ENCODE results near the gene KCNK4.
A peak's percentile ranks its signal among the peaks of the same experiment; 100 is the strongest.

Gene KCNK4

DNA sequence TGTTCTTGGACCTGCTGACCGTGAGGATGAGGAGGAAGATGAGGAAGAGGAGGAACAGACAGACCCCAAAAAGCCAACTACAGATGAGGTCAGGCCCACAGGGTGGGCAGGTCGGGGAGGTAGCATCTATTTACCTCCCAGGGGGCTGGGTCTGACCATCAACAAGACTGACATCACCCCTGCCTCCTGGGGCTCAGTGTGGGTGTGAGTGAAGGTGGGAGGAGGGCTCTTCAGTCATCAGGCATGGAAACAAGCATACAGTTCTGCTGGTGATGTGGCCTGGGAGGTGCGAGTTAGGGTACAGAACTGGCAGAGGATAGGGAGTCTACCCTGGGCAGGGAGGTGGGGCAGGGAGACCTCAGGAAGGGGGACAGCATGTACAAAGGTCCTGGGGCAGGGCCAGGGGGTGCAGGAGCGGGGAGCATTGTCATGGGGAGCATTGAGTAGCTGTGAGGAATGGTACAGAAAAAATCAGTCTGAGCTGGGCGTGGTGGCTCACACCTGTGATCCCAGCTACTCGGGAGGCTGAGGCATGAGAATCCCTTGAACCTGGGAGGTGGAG lies 30.9 kb upstream of the KCNK4 start:
- Mint-ChIP-seq H3K9me3 (no peaks in the 10 kb centered on the region), H3K4me1 (ENCODE audit: low read depth) (peaks cover 11% of the 10 kb centered on the region), H3K27me3 (no peaks in the 10 kb centered on the region), H3K27ac (no peak overlapping the region), H3K36me3 (ENCODE audit: low read depth) (peaks cover 61% of the 10 kb centered on the region), H3K4me3 (no peak overlapping the region)
- DNase-seq = no peak

DNA sequence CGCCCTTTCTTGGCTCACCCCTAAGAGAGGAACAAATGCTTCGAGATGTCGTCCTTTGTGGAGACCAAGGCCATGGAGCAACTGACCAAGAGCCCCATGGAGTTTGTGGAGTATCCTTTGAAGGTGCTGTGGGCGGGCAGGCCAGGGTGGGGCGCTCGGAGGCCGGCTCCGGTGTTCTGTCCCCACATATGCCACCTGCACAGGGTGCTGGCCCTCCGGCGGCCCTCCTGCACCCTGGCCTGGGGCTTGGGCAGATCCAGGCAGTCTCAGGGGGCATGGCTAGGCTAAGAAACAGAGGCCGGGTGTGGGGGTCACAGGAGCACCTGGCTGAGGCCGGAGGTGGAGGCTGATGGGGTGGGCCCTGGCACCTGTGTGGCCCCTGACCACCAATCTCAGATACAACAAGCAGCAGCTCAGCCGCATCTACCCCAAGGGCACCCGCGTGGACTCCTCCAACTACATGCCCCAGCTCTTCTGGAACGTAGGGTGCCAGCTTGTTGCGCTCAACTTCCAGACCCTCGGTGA lies 29.5 kb upstream of the KCNK4 start:
- H3K27ac Mint-ChIP-seq = no peak overlapping the region
- H3K36me3 Mint-ChIP-seq (ENCODE audit: low read depth) = peaks cover 62% of the 10 kb centered on the region
- H3K4me1 Mint-ChIP-seq (ENCODE audit: low read depth) = peaks cover 11% of the 10 kb centered on the region
- no peak overlapping the region for H3K4me3 Mint-ChIP-seq
- DNase-seq = no peak
- H3K9me3 Mint-ChIP-seq = no peaks in the 10 kb centered on the region
- H3K27me3 Mint-ChIP-seq = no peaks in the 10 kb centered on the region

DNA sequence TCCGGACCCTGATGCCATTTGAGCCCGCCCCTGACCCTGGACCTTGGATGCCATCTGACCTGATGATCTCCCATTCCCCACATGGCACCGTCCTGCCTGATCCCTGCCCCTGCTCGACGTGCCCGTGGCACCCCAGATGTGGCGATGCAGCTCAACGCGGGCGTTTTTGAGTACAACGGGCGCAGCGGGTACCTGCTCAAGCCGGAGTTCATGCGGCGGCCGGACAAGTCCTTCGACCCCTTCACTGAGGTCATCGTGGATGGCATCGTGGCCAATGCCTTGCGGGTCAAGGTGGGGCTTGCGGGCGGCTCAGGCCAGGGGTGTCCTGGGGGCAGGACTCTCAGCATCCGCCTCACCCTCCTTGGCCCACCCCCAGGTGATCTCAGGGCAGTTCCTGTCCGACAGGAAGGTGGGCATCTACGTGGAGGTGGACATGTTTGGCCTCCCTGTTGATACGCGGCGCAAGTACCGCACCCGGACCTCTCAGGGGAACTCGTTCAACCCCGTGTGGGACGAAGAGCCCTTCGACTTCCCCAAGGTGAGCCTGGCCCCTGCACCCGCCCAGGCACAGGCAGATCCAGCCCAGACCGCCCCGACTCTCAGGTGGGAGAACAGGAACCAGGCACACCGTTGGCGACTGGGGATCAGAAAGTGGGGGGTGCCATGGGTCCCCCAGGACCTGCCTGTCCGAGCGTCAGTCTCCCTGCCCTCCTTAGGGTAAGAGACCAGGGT lies 28.7 kb upstream of the KCNK4 start:
- Mint-ChIP-seq H3K36me3 (ENCODE audit: low read depth) (peaks cover 60% of the 10 kb centered on the region), H3K27ac (no peak overlapping the region), H3K4me3 (no peak overlapping the region), H3K4me1 (ENCODE audit: low read depth) (peaks cover 11% of the 10 kb centered on the region), H3K27me3 (no peaks in the 10 kb centered on the region), H3K9me3 (no peaks in the 10 kb centered on the region)
- DNase-seq = no peak

DNA sequence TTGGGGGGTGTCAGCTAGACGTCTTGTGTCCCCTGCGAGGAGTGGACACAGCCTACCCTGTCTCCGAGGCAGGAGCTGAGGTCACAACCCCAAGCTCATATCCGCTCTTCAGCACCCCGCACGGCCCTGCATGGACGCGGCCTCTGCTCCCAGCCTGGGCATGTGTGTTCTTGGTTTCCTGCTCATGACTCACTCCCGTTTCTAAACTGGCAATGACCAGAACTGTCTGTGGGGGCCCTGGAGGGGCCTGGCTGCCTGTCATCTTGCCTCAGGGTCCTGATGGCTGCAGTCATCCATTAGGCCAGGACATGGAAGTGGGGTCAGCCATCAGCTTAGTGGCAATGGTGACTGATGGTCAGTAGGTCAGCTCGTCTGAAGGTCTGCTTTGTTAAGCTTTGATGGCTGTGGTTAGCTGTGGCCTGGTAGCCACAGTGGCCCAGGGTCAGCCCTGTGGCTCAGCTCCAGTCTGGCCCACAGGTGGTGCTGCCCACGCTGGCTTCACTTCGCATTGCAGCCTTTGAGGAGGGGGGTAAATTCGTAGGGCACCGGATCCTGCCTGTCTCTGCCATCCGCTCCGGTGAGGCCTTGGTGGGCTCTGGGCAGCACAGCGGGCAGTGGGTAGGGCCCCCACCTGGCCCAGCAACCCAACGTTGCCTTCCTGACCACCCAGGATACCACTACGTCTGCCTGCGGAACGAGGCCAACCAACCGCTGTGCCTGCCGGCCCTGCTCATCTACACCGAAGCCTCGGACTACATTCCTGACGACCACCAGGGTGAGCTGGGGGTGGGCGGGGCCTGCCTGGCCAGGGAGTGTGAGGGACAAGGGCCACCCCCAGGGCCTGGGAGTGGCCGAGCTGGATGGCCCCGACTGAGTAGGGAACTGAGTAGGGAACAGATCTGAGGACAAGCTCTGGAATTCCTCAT lies 27.8 kb upstream of the KCNK4 start:
- Mint-ChIP-seq H3K9me3 (no peaks in the 10 kb centered on the region), H3K4me1 (ENCODE audit: low read depth) (peaks cover 16% of the 10 kb centered on the region), H3K36me3 (ENCODE audit: low read depth) (peaks cover 55% of the 10 kb centered on the region), H3K27me3 (no peaks in the 10 kb centered on the region), H3K27ac (no peak overlapping the region), H3K4me3 (no peak overlapping the region)
- no peak for DNase-seq

DNA sequence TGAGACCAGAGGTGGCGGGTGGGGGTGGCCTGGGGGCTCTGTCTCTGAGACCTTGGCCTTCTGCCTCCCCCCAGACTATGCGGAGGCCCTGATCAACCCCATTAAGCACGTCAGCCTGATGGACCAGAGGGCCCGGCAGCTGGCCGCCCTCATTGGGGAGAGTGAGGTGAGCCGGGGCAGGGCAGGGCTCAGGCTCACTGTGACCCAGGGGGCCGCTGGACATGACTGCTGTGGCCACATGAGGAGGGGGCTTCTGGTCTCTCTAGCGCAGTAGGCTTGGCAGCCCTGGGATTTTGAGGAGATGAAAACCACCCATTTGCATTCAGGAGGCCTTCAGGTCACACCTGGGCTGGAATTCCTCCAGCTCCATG lies 27.2 kb upstream of the KCNK4 start:
- Mint-ChIP-seq H3K27me3 (no peaks in the 10 kb centered on the region), H3K9me3 (no peaks in the 10 kb centered on the region), H3K4me1 (ENCODE audit: low read depth) (peaks cover 22% of the 10 kb centered on the region), H3K4me3 (no peak overlapping the region), H3K36me3 (ENCODE audit: low read depth) (peaks cover 55% of the 10 kb centered on the region), H3K27ac (no peak overlapping the region)
- DNase-seq = no peak

DNA sequence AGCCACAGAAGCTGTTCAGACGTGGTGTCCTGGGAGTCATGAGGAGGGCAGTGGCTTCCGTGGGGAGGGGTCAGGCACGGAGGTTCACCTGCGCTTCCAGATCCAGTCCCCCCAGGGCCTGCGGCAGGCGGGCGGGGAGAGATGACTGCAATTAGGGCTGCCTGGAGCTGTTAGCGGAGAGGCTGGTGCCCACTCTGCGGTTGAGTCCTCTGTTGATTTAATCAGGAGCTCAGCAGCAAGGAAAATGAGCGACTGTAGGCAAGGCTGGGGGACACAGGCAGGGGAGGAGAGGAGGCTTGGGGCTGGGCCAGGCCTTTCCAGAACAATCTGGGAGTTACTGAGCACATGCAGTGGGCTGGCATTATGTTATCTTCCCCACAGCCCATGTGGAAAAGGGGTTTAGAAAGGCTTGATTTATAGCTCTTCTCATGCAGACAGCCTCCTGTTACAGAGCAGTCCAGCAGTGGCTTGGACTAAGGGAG lies 26.7 kb upstream of the KCNK4 start:
- peaks cover 54% of the 10 kb centered on the region for H3K36me3 Mint-ChIP-seq (ENCODE audit: low read depth)
- H3K4me3 Mint-ChIP-seq = no peak overlapping the region
- no peaks in the 10 kb centered on the region for H3K9me3 Mint-ChIP-seq
- H3K27ac Mint-ChIP-seq = peak overlapping the region; percentile 61
- H3K27me3 Mint-ChIP-seq = no peaks in the 10 kb centered on the region
- no peak for DNase-seq
- H3K4me1 Mint-ChIP-seq (ENCODE audit: low read depth) = peaks cover 22% of the 10 kb centered on the region

DNA sequence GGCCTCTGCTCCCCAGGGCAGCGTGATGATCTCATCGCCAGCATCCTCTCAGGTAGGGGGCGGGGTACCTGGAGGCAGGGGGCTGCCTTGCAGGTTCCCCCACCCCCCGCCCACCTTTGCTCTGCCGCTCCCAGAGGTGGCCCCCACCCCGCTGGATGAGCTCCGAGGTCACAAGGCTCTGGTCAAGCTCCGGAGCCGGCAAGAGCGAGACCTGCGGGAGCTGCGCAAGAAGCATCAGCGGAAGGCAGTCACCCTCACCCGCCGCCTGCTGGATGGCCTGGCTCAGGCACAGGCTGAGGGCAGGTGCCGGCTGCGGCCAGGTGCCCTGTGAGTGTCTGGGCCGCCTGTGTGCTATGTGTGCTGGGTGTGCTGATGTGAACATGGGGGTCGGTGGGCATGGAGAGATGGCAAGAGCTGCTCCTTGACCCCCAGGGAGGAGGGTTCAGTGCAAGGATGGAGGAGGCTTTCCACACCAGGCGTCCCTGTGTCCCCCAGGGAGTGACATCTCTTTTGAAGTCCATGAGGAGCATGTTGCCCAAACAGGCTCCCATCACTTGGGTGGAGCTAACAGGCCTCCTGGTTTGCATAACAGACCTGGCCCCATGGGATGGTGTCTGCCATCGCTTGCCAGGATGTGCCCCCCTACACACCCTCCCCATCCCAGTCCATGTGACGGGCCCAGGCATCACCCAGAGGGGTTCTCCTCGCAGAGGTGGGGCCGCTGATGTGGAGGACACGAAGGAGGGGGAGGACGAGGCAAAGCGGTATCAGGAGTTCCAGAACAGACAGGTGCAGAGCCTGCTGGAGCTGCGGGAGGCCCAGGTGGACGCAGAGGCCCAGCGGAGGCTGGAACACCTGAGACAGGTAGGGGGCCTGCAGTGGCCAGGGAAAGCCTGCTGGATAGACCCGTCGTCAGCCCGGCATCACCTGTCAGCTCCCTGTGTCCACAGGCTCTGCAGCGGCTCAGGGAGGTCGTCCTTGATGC lies 25.6 kb upstream of the KCNK4 start:
- Mint-ChIP-seq H3K4me3 (no peak overlapping the region), H3K27ac (no peak overlapping the region), H3K27me3 (no peaks in the 10 kb centered on the region), H3K9me3 (no peaks in the 10 kb centered on the region), H3K36me3 (ENCODE audit: low read depth) (peaks cover 52% of the 10 kb centered on the region), H3K4me1 (ENCODE audit: low read depth) (peaks cover 15% of the 10 kb centered on the region)
- DNase-seq = no peak

DNA sequence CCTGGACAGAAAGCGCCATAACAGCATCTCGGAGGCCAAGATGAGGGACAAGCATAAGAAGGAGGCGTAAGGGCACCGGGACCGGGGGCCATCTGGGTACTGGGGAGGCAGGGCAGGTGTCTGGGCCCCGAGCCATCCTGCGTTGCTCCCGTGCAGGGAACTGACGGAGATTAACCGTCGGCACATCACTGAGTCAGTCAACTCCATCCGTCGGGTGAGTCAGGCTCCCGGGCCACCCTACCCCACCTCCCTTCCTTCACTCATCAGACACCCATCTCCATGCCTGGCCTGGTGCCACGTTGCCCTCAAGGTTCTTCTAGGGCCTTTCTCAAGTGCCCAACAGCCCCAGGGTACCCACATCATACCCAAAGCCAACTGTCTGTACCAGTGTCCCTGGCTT lies 24.8 kb upstream of the KCNK4 start:
- Mint-ChIP-seq H3K9me3 (no peaks in the 10 kb centered on the region), H3K27me3 (no peaks in the 10 kb centered on the region), H3K36me3 (ENCODE audit: low read depth) (peaks cover 51% of the 10 kb centered on the region), H3K4me1 (ENCODE audit: low read depth) (peaks cover 15% of the 10 kb centered on the region), H3K4me3 (no peak overlapping the region), H3K27ac (no peak overlapping the region)
- no peak for DNase-seq

DNA sequence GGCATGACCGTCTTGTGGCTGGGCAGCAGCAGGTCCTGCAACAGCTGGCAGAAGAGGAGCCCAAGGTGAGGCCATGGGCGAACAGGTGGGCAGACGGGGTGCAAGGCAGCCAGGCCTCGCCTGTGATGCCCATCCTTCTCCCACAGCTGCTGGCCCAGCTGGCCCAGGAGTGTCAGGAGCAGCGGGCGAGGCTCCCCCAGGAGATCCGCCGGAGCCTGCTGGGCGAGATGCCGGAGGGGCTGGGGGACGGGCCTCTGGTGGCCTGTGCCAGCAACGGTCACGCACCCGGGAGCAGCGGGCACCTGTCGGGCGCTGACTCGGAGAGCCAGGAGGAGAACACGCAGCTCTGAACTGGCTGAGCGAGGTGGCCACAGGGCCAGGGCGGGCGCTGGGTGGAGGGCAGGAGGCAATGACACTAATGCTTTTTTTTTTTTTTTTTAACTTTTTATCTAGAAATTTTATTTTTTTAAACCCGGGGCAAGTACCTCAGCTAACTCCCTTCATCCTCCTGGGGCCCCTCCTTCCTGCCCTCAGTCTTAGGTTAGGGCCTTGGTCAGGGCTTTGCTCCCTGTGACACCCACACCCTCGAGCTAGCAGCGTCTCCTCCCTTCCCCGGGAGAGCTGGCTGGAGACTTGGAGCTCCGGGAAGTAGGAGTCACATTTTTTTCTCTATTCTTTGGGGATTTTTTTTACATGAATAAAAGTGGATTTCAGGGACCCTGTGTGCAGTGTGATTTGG lies 23.7 kb upstream of the KCNK4 start:
- H3K27me3 Mint-ChIP-seq = no peaks in the 10 kb centered on the region
- peak overlapping the region; percentile 99 for H3K27ac Mint-ChIP-seq
- peaks cover 22% of the 10 kb centered on the region for H3K4me1 Mint-ChIP-seq (ENCODE audit: low read depth)
- DNase-seq = no peak
- H3K9me3 Mint-ChIP-seq = no peaks in the 10 kb centered on the region
- peaks cover 48% of the 10 kb centered on the region for H3K36me3 Mint-ChIP-seq (ENCODE audit: low read depth)
- H3K4me3 Mint-ChIP-seq = no peak overlapping the region

DNA sequence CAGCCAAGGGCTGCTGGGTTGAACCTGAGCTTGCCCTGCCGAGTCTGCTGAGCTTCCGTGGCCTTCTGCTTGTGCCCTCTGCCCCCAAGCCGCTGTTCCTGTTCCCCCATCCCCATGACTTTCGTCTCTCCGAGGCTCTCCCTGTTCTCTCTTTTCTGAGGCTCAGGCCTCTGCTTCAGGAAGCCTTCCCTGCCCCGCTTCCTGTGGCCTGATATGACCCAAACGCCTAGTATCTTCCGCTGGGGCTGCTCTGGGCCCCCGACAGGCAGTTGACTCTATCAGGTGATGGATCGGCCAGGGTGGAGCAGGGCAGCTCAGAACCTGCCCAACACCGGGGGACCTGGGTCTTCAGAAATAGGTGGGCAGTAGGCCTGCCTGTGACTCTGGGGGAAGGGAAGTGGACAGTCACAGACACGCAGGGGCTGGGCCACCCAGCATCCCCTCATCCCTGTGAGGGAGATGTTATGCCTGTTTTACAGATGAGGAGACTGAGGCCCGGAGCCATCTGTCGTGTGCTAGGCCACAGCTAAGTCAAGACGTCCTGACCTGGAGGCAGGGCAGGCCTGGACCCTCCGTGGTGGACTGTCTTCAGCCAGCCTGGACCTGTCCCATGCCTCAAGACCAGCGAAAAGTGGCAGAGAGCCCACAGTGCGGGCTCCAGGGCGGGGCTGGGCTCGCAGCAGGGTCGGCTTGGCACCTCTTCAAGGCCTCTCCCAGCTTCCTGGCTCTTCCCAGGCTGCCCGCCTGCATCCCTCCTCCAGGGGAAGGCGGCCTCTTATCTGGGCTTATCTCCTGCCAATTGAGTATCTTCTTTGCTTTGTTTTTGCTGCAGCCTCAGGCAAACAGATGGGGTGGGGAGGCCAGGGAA lies 22.8 kb upstream of the KCNK4 start:
- no peaks in the 10 kb centered on the region for H3K27me3 Mint-ChIP-seq
- peak overlapping the region; percentile 99 for H3K27ac Mint-ChIP-seq
- H3K9me3 Mint-ChIP-seq = no peaks in the 10 kb centered on the region
- H3K36me3 Mint-ChIP-seq (ENCODE audit: low read depth) = peaks cover 42% of the 10 kb centered on the region
- peaks cover 25% of the 10 kb centered on the region for H3K4me1 Mint-ChIP-seq (ENCODE audit: low read depth)
- DNase-seq = no peak
- H3K4me3 Mint-ChIP-seq = peak overlapping the region; percentile 98

DNA sequence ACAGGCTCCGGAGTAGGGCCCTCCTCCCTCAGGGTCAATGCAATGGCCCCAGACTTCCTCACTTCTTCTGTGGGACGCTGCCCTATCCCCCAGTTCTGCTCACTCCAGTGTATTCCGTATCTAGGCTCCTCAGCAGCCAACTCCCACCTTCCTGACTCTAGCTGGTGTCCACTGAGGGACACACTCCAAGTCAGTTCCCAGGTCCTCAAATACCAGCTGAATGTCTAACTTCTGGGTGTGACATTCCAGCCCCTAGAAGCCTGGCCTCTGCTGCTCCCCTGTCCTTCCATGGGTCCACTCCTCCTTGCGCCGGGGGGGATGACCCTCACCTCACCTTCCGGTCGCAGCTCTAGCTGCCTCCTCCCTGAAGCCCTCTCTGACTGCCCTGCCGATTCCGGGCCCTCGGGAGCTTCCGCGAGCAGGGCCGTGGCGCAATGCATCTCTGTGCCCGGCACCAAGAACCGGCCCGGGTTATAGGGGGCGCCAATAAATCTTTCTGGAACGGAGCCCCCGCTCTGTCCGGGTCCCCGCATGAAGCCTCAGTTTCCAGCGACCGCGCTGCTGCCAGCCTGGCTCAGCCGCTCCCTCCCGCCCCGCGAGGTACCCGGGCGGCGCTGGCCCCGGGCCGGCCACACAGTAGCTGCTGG lies 22.1 kb upstream of the KCNK4 start:
- H3K36me3 Mint-ChIP-seq (ENCODE audit: low read depth) = peaks cover 42% of the 10 kb centered on the region
- H3K4me3 Mint-ChIP-seq = peak overlapping the region; percentile 98
- peak; percentile 45 for DNase-seq
- peak overlapping the region; percentile 99 for H3K27ac Mint-ChIP-seq
- H3K27me3 Mint-ChIP-seq = no peaks in the 10 kb centered on the region
- H3K9me3 Mint-ChIP-seq = no peaks in the 10 kb centered on the region
- peaks cover 25% of the 10 kb centered on the region for H3K4me1 Mint-ChIP-seq (ENCODE audit: low read depth)

DNA sequence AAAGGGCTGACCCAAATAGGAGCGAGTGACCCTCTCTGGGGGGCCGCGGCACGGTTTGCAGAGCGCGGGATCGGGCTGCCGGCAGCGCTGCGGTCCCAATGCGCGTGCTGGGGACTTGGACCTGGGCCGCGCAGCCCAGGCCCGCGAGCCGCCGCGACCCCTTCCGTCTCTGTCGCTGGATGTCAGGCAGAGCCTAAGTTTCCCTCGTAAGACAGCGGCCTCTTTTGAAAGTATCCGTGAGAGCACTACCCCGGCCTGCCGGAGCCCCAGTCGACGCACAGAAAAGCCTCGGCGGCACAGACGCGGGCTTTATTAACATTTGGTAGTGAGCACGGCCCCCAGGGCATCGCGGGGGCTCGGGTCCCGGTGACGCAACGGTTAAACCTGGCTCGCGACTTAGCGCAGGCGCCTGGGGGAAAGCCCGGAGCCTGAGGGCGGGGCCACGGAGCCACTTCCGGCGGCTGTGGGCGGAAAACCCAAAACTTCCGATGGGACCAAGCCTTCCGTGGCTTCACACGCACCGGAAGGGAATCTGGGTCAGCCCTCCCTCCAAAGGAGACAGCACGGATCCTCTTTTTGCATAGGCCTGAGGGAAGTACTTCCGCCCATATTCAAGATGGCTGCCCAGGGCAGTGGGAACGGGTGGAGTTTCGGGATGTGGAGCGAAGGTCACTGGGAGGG lies 21.4 kb upstream of the KCNK4 start:
- H3K4me3 Mint-ChIP-seq = peak overlapping the region; percentile 98
- peak; percentile 99 for DNase-seq

More for the DNA sequence above, 21.4 kb upstream of the KCNK4 start:
- Mint-ChIP-seq H3K27me3 (no peaks in the 10 kb centered on the region), H3K36me3 (ENCODE audit: low read depth) (peaks cover 39% of the 10 kb centered on the region), H3K4me1 (ENCODE audit: low read depth) (peaks cover 25% of the 10 kb centered on the region), H3K27ac (peak overlapping the region; percentile 99), H3K9me3 (no peaks in the 10 kb centered on the region)
